Uterus (tissue), 2 donors: ENCODE results near the gene HMCN1.

Experiments
- POLR2A ChIP-seq, 2 donors: fragments of 450-650 bp; IDR thresholded peaks; one replicate each; pipeline ENCODE4 v1.6.1; 2016; ENCODE audit warnings: antibody characterized with exemption in 2 of 2, mild to moderate bottlenecking in 1 of 2, moderate library complexity in 1 of 2
- TF ChIP-seq, protein P1 (sequence below), 4 experiments: fragments of 200-600 bp in 2 of 4; fragments of 450-650 bp in 2 of 4; sonication (generic) in 2 of 4; IDR thresholded peaks; one replicate each; pipeline ENCODE4 v1.5.1; 2016 to 2019; ENCODE audit warnings: antibody characterized with exemption in 4 of 4, mild to moderate bottlenecking in 2 of 4, moderate library complexity in 1 of 4

DNA sequence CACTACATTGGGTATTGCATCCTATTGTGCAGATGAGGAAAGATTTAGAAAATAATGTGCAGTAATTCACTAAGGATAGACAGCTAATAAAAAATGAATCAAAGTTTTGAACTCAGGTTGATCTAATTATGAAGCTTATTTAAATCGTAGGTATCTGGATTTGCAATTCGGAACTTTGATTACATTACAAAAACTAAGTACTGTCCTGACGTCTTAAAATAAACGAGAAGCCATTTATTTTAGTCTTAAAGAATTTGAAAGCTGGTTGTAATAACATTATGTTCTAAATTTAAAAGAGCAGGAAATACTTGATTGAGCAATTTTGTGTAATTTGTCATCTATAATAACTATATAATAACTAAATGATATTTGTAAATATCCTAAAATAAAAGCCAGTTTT, 404.9 kb downstream of the HMCN1 start:
- TF ChIP-seq, protein P1, sequence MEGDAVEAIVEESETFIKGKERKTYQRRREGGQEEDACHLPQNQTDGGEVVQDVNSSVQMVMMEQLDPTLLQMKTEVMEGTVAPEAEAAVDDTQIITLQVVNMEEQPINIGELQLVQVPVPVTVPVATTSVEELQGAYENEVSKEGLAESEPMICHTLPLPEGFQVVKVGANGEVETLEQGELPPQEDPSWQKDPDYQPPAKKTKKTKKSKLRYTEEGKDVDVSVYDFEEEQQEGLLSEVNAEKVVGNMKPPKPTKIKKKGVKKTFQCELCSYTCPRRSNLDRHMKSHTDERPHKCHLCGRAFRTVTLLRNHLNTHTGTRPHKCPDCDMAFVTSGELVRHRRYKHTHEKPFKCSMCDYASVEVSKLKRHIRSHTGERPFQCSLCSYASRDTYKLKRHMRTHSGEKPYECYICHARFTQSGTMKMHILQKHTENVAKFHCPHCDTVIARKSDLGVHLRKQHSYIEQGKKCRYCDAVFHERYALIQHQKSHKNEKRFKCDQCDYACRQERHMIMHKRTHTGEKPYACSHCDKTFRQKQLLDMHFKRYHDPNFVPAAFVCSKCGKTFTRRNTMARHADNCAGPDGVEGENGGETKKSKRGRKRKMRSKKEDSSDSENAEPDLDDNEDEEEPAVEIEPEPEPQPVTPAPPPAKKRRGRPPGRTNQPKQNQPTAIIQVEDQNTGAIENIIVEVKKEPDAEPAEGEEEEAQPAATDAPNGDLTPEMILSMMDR (IDR thresholded peaks at IDR 0.05) = no peak
- no peak for TF ChIP-seq POLR2A (IDR thresholded peaks at IDR 0.05)
